GM12892 (cell line): ENCODE results near the gene TIMELESS.

Source experiments
- POLR2A ChIP-seq: IDR thresholded peaks from 2 replicates; pipeline ENCODE4 v1.6.1; 2011; ENCODE audit warnings: low read depth, low read length, control low read depth
- POLR2AphosphoS5 ChIP-seq: IDR thresholded peaks from 2 replicates; pipeline ENCODE4 v1.6.1; 2011; ENCODE audit warnings: low read depth, low read length, control low read depth
- TAF1 ChIP-seq: IDR thresholded peaks from 2 replicates; pipeline ENCODE4 v1.6.1; 2011; ENCODE audit warnings: low read depth, mild to moderate bottlenecking, control low read depth, low read length, borderline replicate concordance

- TF ChIP-seq POLR2A (no peak), POLR2AphosphoS5 (no peak), TAF1 (no peak)
These were observed 59.8 kb downstream of the TIMELESS start for GRCh38 chr12:56389412-56389811.
